ENCODE results near the gene CYP27C1. TPM values are rescaled to one million over a fixed set of nuclear protein-coding genes. Genes with fewer than 3 reads are reported as not detected.

Gene CYP27C1
- total RNA-seq, 1 donor from 2014 or later, result 4.5 TPM

DNA sequence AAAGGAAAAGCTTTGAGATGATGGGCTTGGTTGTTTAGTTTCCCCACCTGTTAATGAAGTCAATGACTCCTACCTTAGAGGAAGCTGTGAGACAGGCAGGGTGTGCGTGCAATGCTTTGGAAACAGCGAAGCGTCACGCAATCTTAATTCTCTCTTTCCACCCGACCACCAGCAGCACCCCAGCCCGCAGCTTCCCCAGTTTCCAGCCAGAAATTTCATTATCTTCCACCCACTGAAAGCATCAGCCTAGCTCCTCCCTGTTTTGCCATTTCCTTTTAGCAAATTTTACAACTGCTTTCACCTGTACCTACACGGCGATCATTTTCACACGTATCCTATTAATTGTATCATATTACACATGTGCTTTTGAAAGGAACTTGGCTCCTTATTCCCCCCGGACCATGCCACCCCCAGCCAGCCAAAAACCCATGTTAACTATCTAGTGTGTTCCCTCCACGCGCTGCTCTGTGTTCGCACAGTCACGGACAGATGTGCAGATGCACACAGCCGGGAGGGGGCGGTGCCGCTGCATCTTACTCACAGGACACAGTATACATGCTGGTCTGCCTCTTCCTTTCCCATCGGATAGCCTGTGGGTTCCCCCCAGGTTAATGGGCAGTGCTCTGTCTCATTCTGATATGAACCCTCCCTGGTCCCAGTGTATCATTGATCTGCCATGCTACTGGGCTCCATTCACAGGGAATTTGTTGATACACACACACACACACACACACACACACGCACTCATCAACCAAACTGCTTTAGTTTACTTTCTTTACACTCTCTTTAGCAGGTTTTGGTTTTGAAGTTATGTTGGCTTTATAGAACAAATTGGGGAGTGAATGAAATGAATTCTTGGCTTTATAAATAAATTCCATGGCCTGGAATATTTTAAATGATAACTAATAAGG lies 22.4 kb downstream of the CYP27C1 start:
- peak in 1 of 2 experiments; percentile 70 for DNase-seq (ENCODE audit: low spot score in 2 of 2, unreplicated experiment in 2 of 2)
- peak overlapping the region; percentile 28 for H3K4me3 Mint-ChIP-seq

DNA sequence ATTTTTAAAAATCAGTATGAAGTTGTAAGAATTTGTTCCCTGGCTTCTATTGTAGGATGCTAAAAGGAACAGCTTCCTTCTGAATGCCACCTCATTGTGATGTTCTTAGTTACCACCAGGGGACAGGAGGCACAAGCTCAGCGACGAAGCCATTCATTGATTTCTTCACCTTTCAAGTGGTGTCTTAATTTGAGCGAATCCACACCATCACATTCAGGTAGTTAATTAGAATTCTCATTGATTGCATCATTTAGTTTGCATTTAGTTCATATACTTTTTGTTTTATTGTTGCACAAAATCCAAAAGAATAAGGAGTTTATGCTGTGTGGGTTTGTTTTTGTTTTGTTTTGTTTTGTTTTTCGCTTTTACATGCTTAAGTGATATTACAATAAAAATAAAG lies 23.1 kb downstream of the CYP27C1 start:
- no peak overlapping the region for H3K27ac Mint-ChIP-seq
- H3K9me3 Mint-ChIP-seq, result no peaks in the 10 kb centered on the region
- H3K4me3 Mint-ChIP-seq, result no peak overlapping the region
- H3K4me1 Mint-ChIP-seq, result peaks cover 2% of the 10 kb centered on the region
- no peaks in the 10 kb centered on the region for H3K27me3 Mint-ChIP-seq (ENCODE audit: low read depth)
- no peak for DNase-seq (ENCODE audit: low spot score in 2 of 2, unreplicated experiment in 2 of 2)
- peaks cover 9% of the 10 kb centered on the region for H3K36me3 Mint-ChIP-seq
- TF ChIP-seq, protein P1, sequence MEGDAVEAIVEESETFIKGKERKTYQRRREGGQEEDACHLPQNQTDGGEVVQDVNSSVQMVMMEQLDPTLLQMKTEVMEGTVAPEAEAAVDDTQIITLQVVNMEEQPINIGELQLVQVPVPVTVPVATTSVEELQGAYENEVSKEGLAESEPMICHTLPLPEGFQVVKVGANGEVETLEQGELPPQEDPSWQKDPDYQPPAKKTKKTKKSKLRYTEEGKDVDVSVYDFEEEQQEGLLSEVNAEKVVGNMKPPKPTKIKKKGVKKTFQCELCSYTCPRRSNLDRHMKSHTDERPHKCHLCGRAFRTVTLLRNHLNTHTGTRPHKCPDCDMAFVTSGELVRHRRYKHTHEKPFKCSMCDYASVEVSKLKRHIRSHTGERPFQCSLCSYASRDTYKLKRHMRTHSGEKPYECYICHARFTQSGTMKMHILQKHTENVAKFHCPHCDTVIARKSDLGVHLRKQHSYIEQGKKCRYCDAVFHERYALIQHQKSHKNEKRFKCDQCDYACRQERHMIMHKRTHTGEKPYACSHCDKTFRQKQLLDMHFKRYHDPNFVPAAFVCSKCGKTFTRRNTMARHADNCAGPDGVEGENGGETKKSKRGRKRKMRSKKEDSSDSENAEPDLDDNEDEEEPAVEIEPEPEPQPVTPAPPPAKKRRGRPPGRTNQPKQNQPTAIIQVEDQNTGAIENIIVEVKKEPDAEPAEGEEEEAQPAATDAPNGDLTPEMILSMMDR (IDR thresholded peaks at IDR 0.05; ENCODE audit: unreplicated experiment), result no peak

More for the DNA sequence above, 22.4 kb downstream of the CYP27C1 start:
- Mint-ChIP-seq H3K9me3 (no peaks in the 10 kb centered on the region), H3K27ac (no peak overlapping the region), H3K4me1 (peaks cover 2% of the 10 kb centered on the region), H3K36me3 (peaks cover 7% of the 10 kb centered on the region), H3K27me3 (ENCODE audit: low read depth) (no peaks in the 10 kb centered on the region)
- TF ChIP-seq, protein P1 (IDR thresholded peaks at IDR 0.05; ENCODE audit: unreplicated experiment), result peak; percentile 19

DNA sequence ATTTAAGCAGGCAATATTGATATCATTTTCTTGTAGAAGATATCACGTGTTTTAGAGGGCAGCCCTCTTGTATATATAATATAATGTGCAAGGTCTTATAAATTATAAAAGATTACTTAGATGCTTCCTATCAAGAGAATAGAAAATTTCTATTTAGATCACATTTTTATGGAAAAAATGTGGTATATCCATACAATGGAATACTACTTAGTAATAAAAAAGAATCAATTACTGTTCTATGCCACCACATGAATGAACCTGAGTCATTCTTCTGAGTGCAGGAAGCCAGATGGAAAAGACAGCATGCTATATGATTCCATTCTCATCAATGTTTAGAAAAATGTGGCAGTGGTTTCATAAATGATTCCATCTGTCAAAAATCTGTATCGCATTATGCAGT lies 23.6 kb downstream of the CYP27C1 start:
- no peaks in the 10 kb centered on the region for H3K9me3 Mint-ChIP-seq
- no peak for DNase-seq (ENCODE audit: low spot score in 2 of 2, unreplicated experiment in 2 of 2)
- no peaks in the 10 kb centered on the region for H3K27me3 Mint-ChIP-seq (ENCODE audit: low read depth)
- H3K27ac Mint-ChIP-seq, result no peak overlapping the region
- H3K4me1 Mint-ChIP-seq, result peaks cover 2% of the 10 kb centered on the region
- TF ChIP-seq, protein P1 (IDR thresholded peaks at IDR 0.05; ENCODE audit: unreplicated experiment), result no peak
- H3K4me3 Mint-ChIP-seq, result no peak overlapping the region
- H3K36me3 Mint-ChIP-seq, result peaks cover 9% of the 10 kb centered on the region

DNA sequence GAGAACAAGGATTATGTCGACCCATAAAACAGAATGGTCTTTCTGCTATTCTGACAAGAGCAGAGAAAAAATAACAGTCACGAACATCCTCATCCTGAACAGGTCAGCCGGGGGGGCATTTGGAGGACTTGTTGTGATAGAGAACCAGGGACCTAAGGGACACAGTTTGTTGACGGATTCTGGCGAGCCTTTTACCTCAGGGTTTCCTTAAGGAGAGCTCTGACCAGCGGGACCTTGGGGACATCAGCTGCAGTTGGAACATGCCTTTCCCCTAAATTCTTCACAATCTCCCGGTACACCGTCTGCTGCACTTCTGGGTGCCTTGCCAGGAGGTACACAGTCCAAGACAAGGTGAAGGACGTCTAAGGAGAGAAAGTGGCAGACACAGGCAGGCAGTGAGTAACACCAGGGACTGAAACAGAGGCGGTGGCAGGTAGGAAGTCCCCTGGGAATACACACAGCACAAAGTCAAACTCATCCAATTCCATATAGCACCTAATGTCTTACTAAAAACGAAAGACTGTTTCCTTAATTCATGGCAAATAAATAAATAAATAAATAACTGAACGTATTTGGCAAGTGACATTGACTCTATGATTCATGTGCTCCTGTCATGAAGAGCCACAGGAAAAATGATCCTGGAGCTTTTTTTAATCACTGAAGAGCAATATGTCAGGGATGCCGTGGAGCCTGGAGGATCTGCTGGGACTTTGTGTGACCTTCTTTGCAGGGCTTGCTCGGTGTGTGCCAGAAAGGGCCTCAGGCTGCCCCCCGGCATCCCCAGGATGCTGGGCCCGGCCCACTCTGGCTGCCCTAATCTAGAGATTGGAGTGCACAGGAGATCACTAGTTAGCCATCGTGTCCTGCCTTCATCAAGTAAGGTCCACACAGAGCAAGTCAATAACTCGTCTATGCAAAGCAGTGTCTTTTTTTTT lies 24.7 kb downstream of the CYP27C1 start:
- no peaks in the 10 kb centered on the region for H3K9me3 Mint-ChIP-seq
- H3K27me3 Mint-ChIP-seq (ENCODE audit: low read depth), result no peaks in the 10 kb centered on the region
- no peak overlapping the region for H3K27ac Mint-ChIP-seq
- no peak overlapping the region for H3K4me3 Mint-ChIP-seq
- peaks cover 7% of the 10 kb centered on the region for H3K36me3 Mint-ChIP-seq
- H3K4me1 Mint-ChIP-seq, result peaks cover 2% of the 10 kb centered on the region
- TF ChIP-seq, protein P1 (IDR thresholded peaks at IDR 0.05; ENCODE audit: unreplicated experiment), result no peak
- DNase-seq (ENCODE audit: low spot score in 2 of 2, unreplicated experiment in 2 of 2), result no peak

DNA sequence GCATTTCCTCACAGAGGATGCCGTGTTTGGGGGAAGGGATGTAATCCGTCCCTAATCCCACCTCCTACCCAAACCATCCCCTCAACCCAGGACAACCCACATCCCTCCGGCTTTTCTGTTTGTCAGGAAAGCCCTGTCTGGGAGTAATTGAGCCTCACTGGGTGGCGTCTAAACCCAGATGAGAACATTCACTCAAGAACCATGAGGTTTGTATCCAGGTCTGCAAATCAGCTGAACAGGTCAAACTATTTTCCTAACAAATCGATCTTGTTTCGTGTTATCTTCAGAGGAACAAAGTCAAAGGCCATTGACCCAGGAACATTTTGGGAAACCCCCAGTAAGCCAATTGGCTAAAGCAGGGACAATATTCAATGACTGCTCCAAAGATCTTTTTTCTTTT lies 25.7 kb downstream of the CYP27C1 start:
- H3K4me3 Mint-ChIP-seq, result peak overlapping the region; percentile 3
- peaks cover 13% of the 10 kb centered on the region for H3K36me3 Mint-ChIP-seq
- peak overlapping the region; percentile 17 for H3K27ac Mint-ChIP-seq
- H3K9me3 Mint-ChIP-seq, result peaks cover 6% of the 10 kb centered on the region
- TF ChIP-seq, protein P1 (IDR thresholded peaks at IDR 0.05; ENCODE audit: unreplicated experiment), result no peak
- no peaks in the 10 kb centered on the region for H3K27me3 Mint-ChIP-seq (ENCODE audit: low read depth)
- peaks cover 2% of the 10 kb centered on the region for H3K4me1 Mint-ChIP-seq
- DNase-seq (ENCODE audit: low spot score in 2 of 2, unreplicated experiment in 2 of 2), result no peak

Data from mesothelial cell of epicardium (in vitro differentiated cells).